ENCODE data around the gene TMEM178B.
"Not testable (repeated sequence)": the region's sequence is repeated elsewhere in the genome, so short reads cannot be mapped to it uniquely, and the experiment has no call there.

Gene TMEM178B

GRCh38 chr7:141312395-141312794 lies 238.5 kb downstream of the TMEM178B start:
- no peak for DNase-seq (ENCODE audit: low read depth in 2 of 2)

- no peak for DNase-seq (ENCODE audit: low read depth in 2 of 2)
These were observed 239.1 kb downstream of the TMEM178B start for GRCh38 chr7:141312828-141313521.

GRCh38 chr7:141313896-141314295 lies 240.0 kb downstream of the TMEM178B start:
- DNase-seq (ENCODE audit: low read depth in 2 of 2), result no peak

- DNase-seq (ENCODE audit: low read depth in 2 of 2), result no peak
These were observed 243.2 kb downstream of the TMEM178B start for GRCh38 chr7:141317033-141317585.

- DNase-seq (ENCODE audit: low read depth in 2 of 2), result no peak
These were observed 246.4 kb downstream of the TMEM178B start for GRCh38 chr7:141320287-141320686.

- no peak for DNase-seq (ENCODE audit: low read depth in 2 of 2)
These were observed 248.5 kb downstream of the TMEM178B start for GRCh38 chr7:141322383-141322782.

GRCh38 chr7:141323826-141324225 lies 250.0 kb downstream of the TMEM178B start:
- DNase-seq (ENCODE audit: low read depth in 2 of 2), result no peak

GRCh38 chr7:141324870-141325269 lies 251.0 kb downstream of the TMEM178B start:
- no peak for DNase-seq (ENCODE audit: low read depth in 2 of 2)

GRCh38 chr7:141325275-141325674 lies 251.4 kb downstream of the TMEM178B start:
- DNase-seq (ENCODE audit: low read depth in 2 of 2), result no peak

- DNase-seq (ENCODE audit: low read depth in 2 of 2), result no peak
These were observed 254.4 kb downstream of the TMEM178B start for GRCh38 chr7:141328290-141328689.

GRCh38 chr7:141330285-141330684 lies 256.4 kb downstream of the TMEM178B start:
- not testable (repeated sequence) for DNase-seq (ENCODE audit: low read depth in 2 of 2)

- DNase-seq (ENCODE audit: low read depth in 2 of 2), result no peak
These were observed 259.6 kb downstream of the TMEM178B start for GRCh38 chr7:141333459-141333858.

GRCh38 chr7:141335164-141335563 lies 261.3 kb downstream of the TMEM178B start:
- no peak for DNase-seq (ENCODE audit: low read depth in 2 of 2)

- no peak for DNase-seq (ENCODE audit: low read depth in 2 of 2)
These were observed 265.7 kb downstream of the TMEM178B start for GRCh38 chr7:141339603-141340002.

GRCh38 chr7:141340991-141341390 lies 267.1 kb downstream of the TMEM178B start:
- no peak for DNase-seq (ENCODE audit: low read depth in 2 of 2)

GRCh38 chr7:141342621-141343408 lies 269.0 kb downstream of the TMEM178B start:
- no peak for DNase-seq (ENCODE audit: low read depth in 2 of 2)

GRCh38 chr7:141344153-141344935 lies 270.5 kb downstream of the TMEM178B start:
- no peak for DNase-seq (ENCODE audit: low read depth in 2 of 2)

GRCh38 chr7:141348728-141349127 lies 274.9 kb downstream of the TMEM178B start:
- DNase-seq (ENCODE audit: low read depth in 2 of 2), result no peak

- DNase-seq (ENCODE audit: low read depth in 2 of 2), result no peak
These were observed 275.5 kb downstream of the TMEM178B start for GRCh38 chr7:141349338-141349737.

GRCh38 chr7:141349804-141350203 lies 275.9 kb downstream of the TMEM178B start:
- no peak for DNase-seq (ENCODE audit: low read depth in 2 of 2)

GRCh38 chr7:141351175-141351574 lies 277.3 kb downstream of the TMEM178B start:
- DNase-seq (ENCODE audit: low read depth in 2 of 2), result no peak

GRCh38 chr7:141352955-141353354 lies 279.1 kb downstream of the TMEM178B start:
- DNase-seq (ENCODE audit: low read depth in 2 of 2), result no peak
